ENCODE results near the gene PCDH8. TPM values are rescaled to one million over a fixed set of nuclear protein-coding genes. Genes with fewer than 3 reads are reported as not detected.

Gene PCDH8
- total and polyA plus RNA-seq, 2 of the 13 experiments (the other 11 are each of a cell fraction or from before 2014, with no cell fraction given) = not detected

GRCh38 chr13:52845766-52846566 lies 2.5 kb downstream of the PCDH8 start:
- ATAC-seq (no peak), DNase-seq (ENCODE audit: low spot score) (no peak), FAIRE-seq (no peak)
- Histone ChIP-seq H2AFZ (ENCODE audit: low read length) (no peak overlapping the region), H3K9ac (ENCODE audit: insufficient read depth, low read depth, low read length) (no peak overlapping the region), H3K79me2 (ENCODE audit: insufficient read depth, low read length) (no peaks in the 10 kb centered on the region), H4K20me1 (ENCODE audit: insufficient read depth, low read length) (no peaks in the 10 kb centered on the region), H3K9me3 (ENCODE audit: low read length) (no peaks in the 10 kb centered on the region), H3K4me1 (ENCODE audit: insufficient read depth, low read length) (peaks cover 12% of the 10 kb centered on the region), H3K4me3 (replicated peaks in 1 of 3; ENCODE audit: insufficient read depth in 1 of 3, low read depth in 2 of 3, low read length in 3 of 3) (no peak overlapping the region), H3K4me2 (ENCODE audit: low read depth, low read length) (no peak overlapping the region), H3K36me3 (replicated peaks in 1 of 2; ENCODE audit: control insufficient read depth in 1 of 2, insufficient read depth in 2 of 2, low read length in 2 of 2) (no peaks in the 10 kb centered on the region), H3K27me3 (ENCODE audit: control insufficient read depth in 1 of 2, insufficient read depth in 2 of 2, low read length in 2 of 2) (peaks cover 0 to 2% of the 10 kb centered on the region in 2 experiments; a peak in 1 of 5 replicates), H3K27ac (ENCODE audit: extremely low read length, insufficient read depth, low read length) (no peak overlapping the region)
- POLR2A ChIA-PET = no interaction called here
- intact Hi-C loops (cut with micrococcal nuclease; ENCODE audit: unreplicated experiment) = no loop called here
- no TSS peak for BruUV-seq (replicated peaks)
- WGBS (ENCODE audit: low lambda C conversion rate) = 89% methylated on average over 20 of the region's 98 CpGs
- in situ Hi-C loops (cut with HindIII; ENCODE audit: extremely low pct_ligation_motif_present, low pct_unique_long_range_greater_than_20kb) = no loop called here
- TF ChIP-seq PRDM10 (CRISPR knock-in tag; IDR thresholded peaks at IDR 0.05; ENCODE audit: low read depth) = no peak
- TF ChIP-seq ZFP36 (IDR thresholded peaks at IDR 0.05; ENCODE audit: borderline replicate concordance, low read depth, low read length, partially characterized antibody) = no peak
- TF ChIP-seq ADNP (CRISPR knock-in tag; IDR thresholded peaks at IDR 0.05) = no peak
- no peak for TF ChIP-seq MTERF4 (CRISPR knock-in tag; IDR thresholded peaks at IDR 0.05)
- no peak for TF ChIP-seq ZSCAN22 (CRISPR knock-in tag; IDR thresholded peaks at IDR 0.05)
- no peak for TF ChIP-seq XBP1 (CRISPR knock-in tag; IDR thresholded peaks at IDR 0.05)
- no peak for TF ChIP-seq AHDC1 (CRISPR knock-in tag; IDR thresholded peaks at IDR 0.05; ENCODE audit: borderline replicate concordance)
- no peak for TF ChIP-seq SNRNP70 (IDR thresholded peaks at IDR 0.05; ENCODE audit: low read depth, low read length)
- no peak for TF ChIP-seq GZF1 (CRISPR knock-in tag; IDR thresholded peaks at IDR 0.05)
- no peak for TF ChIP-seq SIN3B (IDR thresholded peaks at IDR 0.05; ENCODE audit: low read length)
- CTCF ChIA-PET (ENCODE audit: low intra/inter-chr PET ratio, low total read pairs) = no interaction called here
